SK-N-SH (cell line): ENCODE data around the gene ALOX5AP.

Experiments
- CTCF ChIP-seq: fragments of 200-600 bp; sonication (generic); IDR thresholded peaks from 2 replicates; pipeline ENCODE4 v1.6.1; 2017; ENCODE audit warnings: antibody characterized with exemption, mild to moderate bottlenecking, moderate library complexity
- EP300 ChIP-seq, 2 experiments: IDR thresholded peaks; 2 replicates each; pipeline versions ENCODE4 v1.4.0 to v1.6.1; 2012; ENCODE audit warnings: borderline replicate concordance in 1 of 2, low read depth in 1 of 2, low read length in 1 of 2
- FOSL2 ChIP-seq: IDR thresholded peaks from 2 replicates; pipeline ENCODE4 v1.4.0; 2012; ENCODE audit warnings: low read depth, mild to moderate bottlenecking, moderate library complexity, borderline replicate concordance
- MAX ChIP-seq: IDR thresholded peaks from 2 replicates; pipeline ENCODE4 v1.4.0; 2012; ENCODE audit warnings: low read depth
- RFX5 ChIP-seq: IDR thresholded peaks from 2 replicates; pipeline ENCODE4 v1.6.1; 2012; ENCODE audit warnings: mild to moderate bottlenecking, improper control_type of control experiment, low read length
- TAF1 ChIP-seq: IDR thresholded peaks from 2 replicates; pipeline ENCODE4 v1.6.1; 2012; ENCODE audit warnings: low read depth, mild to moderate bottlenecking, low read length, moderate library complexity, borderline replicate concordance
- TEAD4 ChIP-seq: IDR thresholded peaks from 2 replicates; pipeline ENCODE4 v1.4.0; 2012; ENCODE audit warnings: mild to moderate bottlenecking, borderline replicate concordance; ENCODE audit not compliant: insufficient read depth
- USF2 ChIP-seq: fragments of 150-350 bp; IDR thresholded peaks from 2 replicates; pipeline ENCODE4 v1.6.1; 2017; ENCODE audit warnings: antibody characterized with exemption, low read length, low read depth, borderline replicate concordance
- YY1 ChIP-seq: IDR thresholded peaks from 2 replicates; pipeline ENCODE4 v1.4.0; 2012; ENCODE audit warnings: low read depth, mild to moderate bottlenecking
- TF ChIP-seq, protein P1 (sequence below): IDR thresholded peaks from 2 replicates; pipeline ENCODE4 v1.4.0; 2012; ENCODE audit warnings: low read depth, borderline replicate concordance

DNA sequence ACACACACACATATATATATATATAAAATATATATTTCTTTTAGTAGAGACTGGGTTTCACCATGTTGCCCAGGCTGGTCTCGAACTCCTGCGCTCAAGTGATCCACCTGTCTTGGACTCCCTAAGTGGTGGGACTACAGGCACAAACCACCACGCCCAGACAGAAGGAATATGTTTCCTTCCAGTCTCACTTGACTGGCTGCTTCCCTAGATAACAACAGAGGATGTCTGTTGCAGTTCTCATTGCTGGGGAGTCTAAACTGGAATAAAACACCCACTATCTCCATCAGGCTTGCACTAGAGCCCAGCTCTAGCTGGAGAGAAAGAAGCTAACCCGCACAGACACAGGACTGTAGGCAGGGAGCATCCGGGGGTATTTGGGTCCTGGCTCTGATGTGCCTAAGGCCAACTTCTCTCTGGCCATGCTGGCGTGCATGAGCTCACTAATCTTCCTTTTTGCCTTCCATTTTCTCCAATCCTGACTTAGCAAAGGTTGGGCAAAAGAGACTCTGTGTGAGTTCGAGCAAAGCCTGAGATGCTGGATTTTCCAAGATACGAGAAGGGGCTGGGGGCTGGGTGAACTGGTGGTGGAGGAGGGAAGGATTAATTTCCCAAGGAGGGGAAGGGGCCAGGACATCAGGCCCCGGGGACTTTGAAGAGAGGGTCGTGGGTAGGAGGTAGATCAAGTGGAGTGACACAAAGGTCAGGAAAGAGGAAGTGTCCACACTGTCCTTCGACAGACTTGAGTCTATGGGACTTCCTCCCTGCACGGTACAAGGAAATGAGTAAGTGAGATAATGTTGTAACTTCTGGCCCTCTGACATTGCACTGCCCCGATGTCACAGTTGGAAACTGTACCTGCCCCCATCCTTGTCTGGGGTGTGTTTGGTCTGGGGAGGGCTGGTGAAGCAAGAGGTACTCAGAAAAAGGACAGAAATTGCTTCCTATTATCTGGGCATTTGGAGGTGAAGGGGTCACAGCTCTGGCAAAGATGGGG, 22.5 kb upstream of the ALOX5AP start:
- TF ChIP-seq, protein P1, sequence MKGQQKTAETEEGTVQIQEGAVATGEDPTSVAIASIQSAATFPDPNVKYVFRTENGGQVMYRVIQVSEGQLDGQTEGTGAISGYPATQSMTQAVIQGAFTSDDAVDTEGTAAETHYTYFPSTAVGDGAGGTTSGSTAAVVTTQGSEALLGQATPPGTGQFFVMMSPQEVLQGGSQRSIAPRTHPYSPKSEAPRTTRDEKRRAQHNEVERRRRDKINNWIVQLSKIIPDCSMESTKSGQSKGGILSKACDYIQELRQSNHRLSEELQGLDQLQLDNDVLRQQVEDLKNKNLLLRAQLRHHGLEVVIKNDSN, result no peak
- TF ChIP-seq MAX, result no peak
- no peak for TF ChIP-seq TAF1
- TF ChIP-seq EP300 (IDR thresholded peaks at IDR 0.05; ENCODE audit: borderline replicate concordance in 1 of 2, low read depth in 1 of 2, low read length in 1 of 2), result no peak
- TF ChIP-seq FOSL2, result no peak
- no peak for TF ChIP-seq USF2
- no peak for TF ChIP-seq TEAD4
- TF ChIP-seq YY1, result no peak
- no peak for TF ChIP-seq RFX5
- TF ChIP-seq CTCF, result no peak
